ENCODE results near the gene MAEA.

Gene MAEA

GRCh38 chr4:1294424-1294823, 4.7 kb downstream of the MAEA start:
- no peak for TF ChIP-seq CTCF (IDR thresholded peaks at IDR 0.05; ENCODE audit: control insufficient read depth, insufficient read depth, low read depth, low read length, missing control alignments)
- no peak for DNase-seq (ENCODE audit: low read depth)
- H3K4me3 ChIP-seq (ENCODE audit: control insufficient read depth, low read depth, low read length): no peak overlapping the region

- no peak overlapping the region for H3K4me3 ChIP-seq (ENCODE audit: control insufficient read depth, low read depth, low read length)
- no peak for TF ChIP-seq CTCF (IDR thresholded peaks at IDR 0.05; ENCODE audit: control insufficient read depth, insufficient read depth, low read depth, low read length, missing control alignments)
- no peak for DNase-seq (ENCODE audit: low read depth)
Measured at GRCh38 chr4:1294891-1295290, 5.2 kb downstream of the MAEA start.

- DNase-seq (ENCODE audit: low read depth): no peak
- TF ChIP-seq CTCF (IDR thresholded peaks at IDR 0.05; ENCODE audit: control insufficient read depth, insufficient read depth, low read depth, low read length, missing control alignments): no peak
- no peak overlapping the region for H3K4me3 ChIP-seq (ENCODE audit: control insufficient read depth, low read depth, low read length)
Measured at GRCh38 chr4:1295405-1296055, 5.8 kb downstream of the MAEA start.

DNA sequence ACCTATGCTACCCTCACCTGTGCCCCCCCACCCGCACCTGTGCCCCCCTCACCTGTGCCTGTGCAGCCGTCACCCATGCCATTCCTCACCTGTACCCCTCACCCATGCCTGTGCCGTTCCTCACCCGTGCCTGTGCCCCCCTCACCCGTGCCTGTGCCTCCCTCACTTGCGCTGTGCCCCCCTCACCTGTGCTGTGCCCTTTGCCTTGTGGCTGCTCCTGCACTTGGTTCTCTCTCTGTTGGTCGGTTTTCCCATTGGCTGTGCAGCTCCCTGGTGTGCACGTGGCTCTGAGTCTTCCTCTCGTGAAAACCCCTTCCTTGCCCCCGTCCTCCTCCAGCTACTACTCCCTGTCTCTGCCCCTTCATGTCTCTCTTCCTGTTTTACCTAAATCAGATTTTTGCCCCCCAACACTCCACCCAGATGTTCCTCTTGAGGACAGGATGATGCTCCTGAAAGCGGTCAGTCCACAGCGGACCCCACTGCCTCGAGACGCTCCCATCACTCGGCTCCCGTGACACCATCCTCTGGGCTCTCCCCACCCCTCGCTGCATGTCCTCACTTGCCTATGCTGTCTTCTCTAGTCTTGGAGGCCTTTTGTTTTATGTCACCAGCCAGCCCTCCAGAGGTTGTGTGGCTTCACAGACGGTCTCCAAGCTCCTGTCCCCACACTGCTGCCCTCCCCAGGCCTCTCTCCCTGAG, 6.8 kb downstream of the MAEA start:
- DNase-seq (ENCODE audit: low read depth): no peak
- no peak for TF ChIP-seq CTCF (IDR thresholded peaks at IDR 0.05; ENCODE audit: control insufficient read depth, insufficient read depth, low read depth, low read length, missing control alignments)

GRCh38 chr4:1297023-1297395, 7.3 kb downstream of the MAEA start:
- no peak overlapping the region for H3K4me3 ChIP-seq (ENCODE audit: control insufficient read depth, low read depth, low read length)
- DNase-seq (ENCODE audit: low read depth): no peak
- TF ChIP-seq CTCF (IDR thresholded peaks at IDR 0.05; ENCODE audit: control insufficient read depth, insufficient read depth, low read depth, low read length, missing control alignments): no peak

More for the DNA sequence above, 6.8 kb downstream of the MAEA start:
- H3K4me3 ChIP-seq (ENCODE audit: control insufficient read depth, low read depth, low read length): no peak overlapping the region

- no peak for TF ChIP-seq CTCF (IDR thresholded peaks at IDR 0.05; ENCODE audit: control insufficient read depth, insufficient read depth, low read depth, low read length, missing control alignments)
- DNase-seq (ENCODE audit: low read depth): no peak
- no peak overlapping the region for H3K4me3 ChIP-seq (ENCODE audit: control insufficient read depth, low read depth, low read length)
Measured at GRCh38 chr4:1297456-1298325, 8.0 kb downstream of the MAEA start.
